ENCODE results near the gene CHRNA9.
"Not testable (repeated sequence)": the region's sequence is repeated elsewhere in the genome, so short reads cannot be mapped to it uniquely, and the experiment has no call there.

CHRNA9 gene

GRCh38 chr4:40334591-40335524 is at the start of gene CHRNA9:
TSS of gene CHRNA9 (plus strand) at chr4:40335333. CDS start at chr4:40335468, 135 bp downstream.
- no peak for DNase-seq

GRCh38 chr4:40285692-40286091 is 49.4 kb upstream of the CHRNA9 start:
- DNase-seq: no peak

GRCh38 chr4:40288566-40288965 is 46.6 kb upstream of the CHRNA9 start:
- peak; percentile 34 for DNase-seq

DNA sequence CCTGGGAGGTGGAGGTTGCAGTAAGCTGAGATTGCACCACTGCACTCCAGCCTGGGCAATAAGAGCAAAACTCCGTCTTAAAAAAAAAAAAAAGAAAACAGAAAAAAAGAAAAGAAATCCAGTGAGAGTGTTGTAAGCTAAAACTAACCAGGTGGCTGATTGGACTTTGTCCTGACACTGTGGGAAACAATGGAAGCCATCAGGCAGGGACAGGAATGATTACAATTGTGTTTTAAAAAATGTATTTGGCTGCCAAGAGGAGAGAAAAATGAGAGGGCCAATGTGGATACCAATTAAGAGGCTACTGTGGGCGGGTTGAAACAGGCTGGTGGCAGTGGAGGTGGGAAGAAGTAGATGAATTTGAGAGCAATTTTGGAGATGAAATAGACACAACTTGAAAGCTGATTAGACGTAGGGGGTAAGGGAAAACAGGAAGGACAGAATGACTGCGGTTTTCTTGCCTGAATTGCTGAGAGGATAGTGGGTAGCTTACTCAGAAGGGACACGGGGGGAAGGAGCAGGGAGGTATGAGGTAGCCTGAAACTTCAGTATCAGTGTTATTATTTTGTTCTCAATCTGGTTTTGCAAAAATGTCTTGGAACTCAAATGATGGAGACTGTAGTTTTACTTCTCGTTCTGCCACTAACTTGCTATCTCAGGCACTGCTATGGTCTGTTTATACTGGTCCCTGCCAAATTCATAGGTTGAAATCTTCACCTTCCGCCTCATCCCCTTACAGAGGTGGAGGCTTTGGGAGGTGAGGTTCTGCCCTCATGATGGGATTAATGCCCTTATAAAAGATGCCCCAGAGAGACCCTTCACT is 45.6 kb upstream of the CHRNA9 start:
- DNase-seq: peak; percentile 68

DNA sequence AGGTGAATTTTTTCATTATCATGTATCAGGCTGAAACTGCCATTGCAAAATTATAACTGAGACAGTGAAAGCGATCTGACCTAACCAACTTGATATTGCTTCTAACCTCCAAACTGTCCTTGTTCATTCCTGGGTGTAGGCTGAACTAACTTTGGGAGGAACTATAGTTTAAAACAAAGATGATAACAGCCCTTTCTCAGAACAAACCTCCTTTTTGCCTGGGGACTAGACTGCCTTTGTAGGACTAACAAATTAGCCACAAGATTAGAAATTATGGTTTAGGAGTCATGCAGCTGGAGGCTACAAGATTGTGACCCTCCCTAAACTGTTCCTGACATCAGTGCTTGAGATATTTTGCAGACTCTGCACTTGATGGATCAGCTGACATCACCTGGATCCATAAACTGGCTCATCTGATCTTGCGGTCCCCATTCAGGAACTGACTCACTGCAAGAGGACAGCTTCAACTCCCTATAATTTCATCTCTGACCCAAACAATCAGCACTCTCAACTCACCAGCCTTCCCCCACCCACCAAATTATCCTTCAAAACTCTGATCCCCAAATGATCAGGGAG is 44.4 kb upstream of the CHRNA9 start:
- not testable (repeated sequence) for DNase-seq

- no peak for DNase-seq
Measured at GRCh38 chr4:40292313-40292759, 42.8 kb upstream of the CHRNA9 start.

- no peak for DNase-seq
Measured at GRCh38 chr4:40294339-40294738, 40.8 kb upstream of the CHRNA9 start.

DNA sequence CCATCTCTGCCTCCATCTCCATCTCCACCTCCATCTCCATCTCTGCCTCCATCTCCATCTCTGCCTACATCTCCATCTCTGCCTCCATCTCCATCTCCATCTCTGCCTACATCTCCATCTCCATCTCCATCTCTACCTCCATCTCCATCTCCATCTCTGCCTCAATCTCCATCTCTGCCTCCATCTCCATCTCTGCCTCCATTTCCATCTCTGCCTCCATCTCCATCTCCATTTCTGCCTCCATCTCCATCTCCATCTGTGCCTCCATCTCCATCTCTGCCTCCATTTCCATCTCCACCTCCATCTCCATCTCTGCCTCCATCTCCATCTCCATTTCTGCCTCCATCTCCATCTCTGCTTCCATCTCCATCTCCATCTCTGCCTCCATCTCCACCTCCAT is 40.1 kb upstream of the CHRNA9 start:
- not testable (repeated sequence) for DNase-seq

DNA sequence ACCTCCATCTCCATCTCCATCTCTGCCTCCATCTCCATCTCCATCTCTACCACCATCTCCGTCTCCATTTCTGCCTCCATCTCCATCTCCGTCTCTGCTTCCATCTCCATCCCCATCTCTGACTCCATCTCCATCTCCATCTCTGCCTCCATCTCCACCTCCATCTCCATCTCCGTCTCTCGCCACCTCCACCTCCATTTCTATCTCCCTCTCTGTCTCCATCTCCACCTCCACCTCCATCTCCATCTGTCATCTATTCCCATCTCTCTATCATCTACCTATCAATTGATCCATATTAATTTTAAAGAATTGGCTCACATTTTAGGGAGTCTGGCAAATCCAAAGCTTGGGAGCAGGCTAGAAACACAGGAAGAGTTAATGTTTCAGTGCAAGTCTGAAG is 39.6 kb upstream of the CHRNA9 start:
- DNase-seq: no peak

DNA sequence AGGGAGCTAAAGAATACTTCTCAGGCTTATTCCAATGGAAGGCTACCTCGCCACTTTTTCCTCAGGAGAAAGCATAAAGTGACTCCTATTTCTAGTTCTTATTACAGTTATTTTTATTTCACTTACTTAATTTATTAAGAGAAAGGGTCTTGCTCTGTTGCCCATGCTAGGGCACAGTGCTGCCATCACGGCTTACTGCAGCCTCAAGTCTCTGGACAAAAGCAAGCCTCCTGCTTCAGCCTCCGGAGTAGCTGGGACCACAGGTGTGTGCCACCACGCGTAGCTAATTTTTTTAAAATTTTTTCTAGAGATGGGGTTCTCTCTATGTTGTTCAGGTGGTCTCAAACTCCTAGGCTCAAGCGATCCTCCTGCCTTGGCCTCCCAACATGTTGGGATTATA is 36.0 kb upstream of the CHRNA9 start:
- no peak for DNase-seq

DNA sequence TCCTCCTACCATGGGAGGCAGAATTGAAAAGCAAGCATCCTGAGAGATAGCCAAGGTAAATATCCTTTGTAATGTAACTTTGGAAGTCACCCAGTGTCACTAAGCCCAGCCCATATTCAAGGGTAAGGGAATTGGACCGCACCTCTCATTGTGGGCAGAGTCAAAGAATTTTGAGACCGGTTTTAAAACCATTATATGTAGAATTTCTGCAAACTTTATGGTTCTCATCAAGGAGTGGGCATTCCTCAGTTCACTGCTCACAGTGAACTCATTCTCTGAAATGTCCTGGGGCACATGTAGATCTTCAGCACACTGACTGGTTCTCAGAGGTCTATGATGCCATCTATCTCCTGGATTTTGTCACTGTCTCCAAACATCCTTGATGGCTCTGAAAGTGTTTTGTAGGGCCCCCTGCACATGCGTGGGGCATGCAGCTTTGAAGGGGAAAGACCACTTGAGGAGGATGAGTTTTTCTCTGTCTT is 35.3 kb upstream of the CHRNA9 start:
- DNase-seq: no peak

- no peak for DNase-seq
Measured at GRCh38 chr4:40300371-40301162, 34.6 kb upstream of the CHRNA9 start.

GRCh38 chr4:40301603-40302002 is 33.5 kb upstream of the CHRNA9 start:
- no peak for DNase-seq

DNA sequence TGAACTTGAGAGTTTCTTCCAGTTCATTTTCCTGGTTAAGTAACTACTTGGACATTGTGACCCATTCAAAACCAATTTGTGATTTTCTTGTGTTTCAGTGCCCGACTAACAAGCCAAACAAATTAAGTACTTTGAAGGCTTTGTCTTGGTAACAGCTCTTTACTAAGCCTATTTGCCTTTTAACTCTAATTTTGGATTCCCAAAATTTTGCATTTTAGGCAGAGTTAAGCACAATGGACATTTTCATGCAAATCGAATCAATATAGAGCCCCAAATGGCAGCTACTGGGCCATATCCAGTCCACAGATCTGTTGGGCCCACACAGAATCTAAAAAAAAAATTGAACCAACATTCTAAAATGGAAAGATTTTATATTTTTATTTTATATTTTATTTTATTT is 31.4 kb upstream of the CHRNA9 start:
- no peak for DNase-seq

DNA sequence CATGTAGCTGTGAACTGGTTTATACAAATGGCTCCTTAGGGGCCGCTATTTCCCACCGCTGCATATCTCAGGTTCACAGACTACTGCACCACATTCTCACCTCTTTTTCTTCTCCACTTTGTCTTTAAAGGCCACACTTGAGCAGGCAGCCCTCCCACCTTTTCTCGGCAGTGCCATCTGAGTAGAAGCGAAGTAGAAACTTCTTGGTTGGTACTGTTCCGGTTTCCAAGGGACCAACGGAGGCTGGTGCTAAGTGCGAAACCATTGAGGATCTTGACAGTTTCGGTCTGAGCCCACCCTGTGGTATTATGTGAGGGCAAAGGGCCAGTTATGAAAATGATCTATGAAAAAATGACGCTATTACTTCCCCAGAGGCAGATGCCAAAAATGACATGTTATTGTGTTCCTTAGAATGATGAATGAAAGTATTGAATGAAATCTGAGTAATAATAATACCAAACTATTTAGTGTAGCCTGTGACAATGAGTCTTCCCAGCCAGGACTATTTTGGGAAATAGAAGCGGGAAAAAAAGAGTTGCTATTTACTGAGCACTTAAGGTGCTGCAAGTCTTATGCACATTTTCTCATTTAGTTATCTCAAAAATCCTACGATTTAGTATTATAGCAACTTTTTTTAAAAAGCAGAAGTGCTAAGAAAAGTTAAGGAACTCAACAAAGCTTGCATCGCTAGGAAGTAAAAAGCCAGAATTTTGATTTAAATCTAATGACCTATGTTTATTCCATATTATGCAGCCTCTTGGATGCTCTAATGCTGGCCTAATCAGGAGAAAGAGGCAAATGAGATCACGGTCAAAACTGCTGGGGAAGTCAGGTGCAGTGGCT is 29.6 kb upstream of the CHRNA9 start:
- DNase-seq: no peak

DNA sequence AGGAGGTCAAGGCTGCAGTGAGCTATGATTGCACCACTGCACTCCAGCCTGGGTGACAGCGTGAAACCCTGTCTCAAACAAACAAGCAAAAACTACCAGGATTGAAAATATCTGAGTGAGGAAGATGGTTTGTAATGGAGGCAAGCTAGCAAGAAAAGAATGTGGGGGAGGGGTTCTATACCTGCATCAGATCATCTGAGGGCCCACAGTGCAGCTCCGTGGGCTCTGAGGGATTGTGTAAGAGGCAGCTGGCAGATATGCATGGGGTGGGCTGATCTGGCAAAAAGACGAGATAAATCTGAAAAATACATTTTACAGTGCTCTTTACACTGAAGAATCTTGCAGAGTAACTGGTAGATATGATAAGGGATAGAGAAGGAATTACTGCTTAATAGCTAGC is 28.9 kb upstream of the CHRNA9 start:
- no peak for DNase-seq

GRCh38 chr4:40306976-40307375 is 28.2 kb upstream of the CHRNA9 start:
- no peak for DNase-seq

DNA sequence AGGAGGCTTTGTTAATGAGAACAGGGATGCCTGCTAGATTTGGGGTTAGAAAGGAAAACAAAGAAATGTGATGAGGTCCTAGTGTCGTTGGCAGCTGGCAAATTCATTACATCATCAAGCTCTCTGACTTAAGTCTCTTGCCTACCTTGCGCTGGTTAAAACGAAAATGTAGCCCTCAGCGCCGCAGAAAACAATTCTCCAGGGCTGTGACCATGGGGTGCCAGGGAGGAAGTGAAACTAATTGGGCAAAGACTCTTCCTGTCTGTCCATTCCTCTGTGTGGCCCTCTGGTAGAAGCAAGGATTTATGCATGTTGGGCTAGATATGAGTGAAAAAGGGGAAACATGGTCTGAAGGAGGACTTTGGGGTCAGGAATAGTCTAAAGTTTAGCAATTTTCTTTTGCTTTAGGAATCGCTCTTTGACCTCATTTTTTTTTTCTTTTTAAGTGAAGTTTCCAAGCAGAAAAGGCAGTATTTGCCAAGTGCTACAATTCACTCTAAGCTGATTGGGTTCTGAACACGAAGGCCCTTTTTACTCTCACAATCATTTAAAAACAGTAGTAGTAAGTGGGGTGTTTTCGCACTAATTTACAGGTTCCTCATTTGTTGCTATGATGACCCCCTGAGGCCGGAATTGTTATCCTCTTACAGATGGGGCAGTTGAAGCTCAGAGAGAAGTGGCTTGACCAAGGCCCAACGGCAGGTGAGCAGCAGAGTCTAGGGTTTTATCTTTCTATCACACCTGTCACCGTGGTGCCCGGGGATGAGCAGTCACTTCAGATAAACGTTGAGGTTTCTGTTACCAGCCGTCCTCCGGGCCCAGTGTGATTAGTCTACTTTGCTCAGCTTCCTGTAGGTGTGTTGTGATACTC is 27.3 kb upstream of the CHRNA9 start:
- DNase-seq: no peak

DNA sequence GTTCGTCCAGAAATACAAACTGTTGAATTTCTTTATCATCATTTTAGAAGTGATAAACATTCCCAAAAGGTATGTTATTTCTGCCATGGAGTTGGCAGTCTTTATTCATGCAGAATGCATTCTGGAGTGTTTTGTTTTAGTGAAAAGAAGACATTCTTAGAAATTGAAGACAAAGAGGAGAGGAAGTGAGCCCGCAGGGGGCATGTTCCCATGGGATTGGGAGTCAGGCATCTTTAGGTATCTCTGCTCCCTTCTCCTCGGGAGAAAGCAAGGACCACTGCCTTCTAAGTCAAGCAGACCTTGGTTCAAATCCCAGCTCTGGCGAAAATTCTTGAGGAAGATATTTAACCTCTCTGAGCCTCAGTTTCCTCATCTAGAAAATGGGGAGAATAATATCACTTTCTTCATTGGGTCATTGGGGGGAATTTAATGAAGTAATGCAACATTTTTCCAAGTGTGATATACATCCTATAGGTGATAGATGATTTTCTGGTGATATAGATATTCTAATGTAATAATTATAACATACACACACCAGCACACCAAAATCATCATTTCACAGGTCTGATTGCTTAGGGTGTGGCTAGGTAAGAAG is 26.5 kb upstream of the CHRNA9 start:
- no peak for DNase-seq

DNA sequence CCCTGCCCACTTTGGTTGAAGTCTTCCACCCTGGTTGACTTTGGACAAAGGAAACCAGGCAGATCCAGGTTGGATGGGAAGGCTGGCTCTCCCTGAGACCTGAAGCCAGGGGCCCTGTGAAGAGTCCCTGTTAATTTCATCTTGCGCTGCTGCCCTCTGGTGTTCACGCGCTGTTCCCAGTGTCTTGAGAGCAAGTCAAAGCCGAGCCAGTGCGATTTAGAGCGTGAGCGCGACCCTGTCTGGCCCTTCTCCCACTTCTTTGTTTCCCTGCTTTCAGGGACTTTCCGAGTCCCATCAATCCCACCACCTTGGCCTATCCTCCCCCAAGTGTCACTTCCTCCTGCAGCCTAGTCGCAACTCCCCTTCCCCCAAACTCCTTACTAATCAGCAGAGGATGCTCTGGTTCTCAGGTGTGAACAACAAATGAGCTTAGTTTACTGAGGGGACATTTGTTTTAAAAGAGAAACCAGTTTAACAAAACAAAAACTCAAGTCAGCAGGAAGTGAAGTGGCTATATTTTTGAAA is 25.8 kb upstream of the CHRNA9 start:
- no peak for DNase-seq
